Stimulated activated CD4-positive, alpha-beta T cell treated with anti-CD3 and anti-CD28 coated beads, Interleukin-4, amount 100 ng/mL, for 4 hours (primary cell): ENCODE data around the gene GCM1.

Source experiments
- DNase-seq, 2 experiments: peaks; one replicate each; pipeline ENCODE4 v3.0.0-alpha.2; 2020

The GCM1 gene

GRCh38 chr6:53144802-53145201 is 3.8 kb downstream of the GCM1 start:
- no peak for DNase-seq

GRCh38 chr6:53143710-53144109 is 4.9 kb downstream of the GCM1 start:
- no peak for DNase-seq

GRCh38 chr6:53142810-53143209 is 5.8 kb downstream of the GCM1 start:
- no peak for DNase-seq

- no peak for DNase-seq
These were observed 8.7 kb downstream of the GCM1 start for GRCh38 chr6:53139841-53140413.

GRCh38 chr6:53136000-53136609 is 12.5 kb downstream of the GCM1 start:
- DNase-seq, result no peak

- DNase-seq, result no peak
These were observed 13.9 kb downstream of the GCM1 start for GRCh38 chr6:53134601-53135235.

GRCh38 chr6:53133961-53134360 is 14.7 kb downstream of the GCM1 start:
- no peak for DNase-seq

GRCh38 chr6:53130569-53131290 is 17.9 kb downstream of the GCM1 start:
- DNase-seq, result no peak

GRCh38 chr6:53128842-53129241 is 19.8 kb downstream of the GCM1 start:
- no peak for DNase-seq

GRCh38 chr6:53125276-53125675 is 23.4 kb downstream of the GCM1 start:
- DNase-seq, result no peak

- DNase-seq, result no peak
These were observed 24.4 kb downstream of the GCM1 start for GRCh38 chr6:53124131-53124800.

- DNase-seq, result no peak
These were observed 28.8 kb downstream of the GCM1 start for GRCh38 chr6:53119772-53120409.

- DNase-seq, result no peak
These were observed 29.3 kb downstream of the GCM1 start for GRCh38 chr6:53119349-53119748.

- no peak for DNase-seq
These were observed 32.9 kb downstream of the GCM1 start for GRCh38 chr6:53115741-53116140.

- DNase-seq, result no peak
These were observed 33.5 kb downstream of the GCM1 start for GRCh38 chr6:53115113-53115512.

- no peak for DNase-seq
These were observed 34.9 kb downstream of the GCM1 start for GRCh38 chr6:53113742-53114141.

GRCh38 chr6:53112871-53113270 is 35.8 kb downstream of the GCM1 start:
- no peak for DNase-seq

GRCh38 chr6:53112404-53112803 is 36.2 kb downstream of the GCM1 start:
- DNase-seq, result no peak

GRCh38 chr6:53111865-53112264 is 36.8 kb downstream of the GCM1 start:
- DNase-seq, result no peak

GRCh38 chr6:53109612-53110011 is 39.0 kb downstream of the GCM1 start:
- no peak for DNase-seq

- DNase-seq, result no peak
These were observed 41.5 kb downstream of the GCM1 start for GRCh38 chr6:53107091-53107490.

GRCh38 chr6:53104916-53105315 is 43.7 kb downstream of the GCM1 start:
- no peak for DNase-seq
